Measurements from ENCODE around the gene TPPP2.

DNA sequence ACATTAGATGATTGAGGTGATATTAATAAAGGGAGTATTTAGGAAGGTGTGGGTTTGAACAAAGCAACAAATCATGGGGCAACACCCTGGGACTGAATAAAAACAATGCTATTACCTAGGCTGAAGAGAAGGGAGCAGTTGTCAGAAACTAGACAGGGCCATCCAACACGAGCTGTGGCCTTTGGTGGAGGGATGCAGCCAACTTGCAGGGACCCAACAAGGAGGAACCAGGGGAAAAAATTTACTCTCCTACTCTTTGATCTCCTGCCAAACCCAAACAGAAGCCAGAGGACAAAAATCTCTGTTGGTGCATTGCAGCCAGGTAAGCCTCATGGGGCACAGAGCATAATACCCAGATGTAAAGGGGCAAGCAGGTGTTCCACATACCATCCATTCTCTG, 18.9 kb upstream of the TPPP2 start:
- TF ChIP-seq POLR2A (IDR thresholded peaks at IDR 0.05), result no peak
- TF ChIP-seq, protein P1, sequence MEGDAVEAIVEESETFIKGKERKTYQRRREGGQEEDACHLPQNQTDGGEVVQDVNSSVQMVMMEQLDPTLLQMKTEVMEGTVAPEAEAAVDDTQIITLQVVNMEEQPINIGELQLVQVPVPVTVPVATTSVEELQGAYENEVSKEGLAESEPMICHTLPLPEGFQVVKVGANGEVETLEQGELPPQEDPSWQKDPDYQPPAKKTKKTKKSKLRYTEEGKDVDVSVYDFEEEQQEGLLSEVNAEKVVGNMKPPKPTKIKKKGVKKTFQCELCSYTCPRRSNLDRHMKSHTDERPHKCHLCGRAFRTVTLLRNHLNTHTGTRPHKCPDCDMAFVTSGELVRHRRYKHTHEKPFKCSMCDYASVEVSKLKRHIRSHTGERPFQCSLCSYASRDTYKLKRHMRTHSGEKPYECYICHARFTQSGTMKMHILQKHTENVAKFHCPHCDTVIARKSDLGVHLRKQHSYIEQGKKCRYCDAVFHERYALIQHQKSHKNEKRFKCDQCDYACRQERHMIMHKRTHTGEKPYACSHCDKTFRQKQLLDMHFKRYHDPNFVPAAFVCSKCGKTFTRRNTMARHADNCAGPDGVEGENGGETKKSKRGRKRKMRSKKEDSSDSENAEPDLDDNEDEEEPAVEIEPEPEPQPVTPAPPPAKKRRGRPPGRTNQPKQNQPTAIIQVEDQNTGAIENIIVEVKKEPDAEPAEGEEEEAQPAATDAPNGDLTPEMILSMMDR (IDR thresholded peaks at IDR 0.05), result no peak
